ENCODE results near the gene THOC5. TPM values are rescaled to one million over a fixed set of nuclear protein-coding genes. Genes with fewer than 3 reads are reported as not detected.

THOC5 gene
- total RNA-seq, 1 experiment from 2014 or later, result 80.6 TPM

- no TSS peak for BruUV-seq (replicated peaks)
- TF ChIP-seq CTCF (IDR thresholded peaks at IDR 0.05 in 2 of 3, conservative IDR thresholded peaks at IDR 0.05 in 1 of 3; ENCODE audit: borderline replicate concordance in 1 of 3, insufficient read depth in 1 of 3, low read depth in 2 of 3, low read length in 2 of 3) (peak; percentile 60 to 97 (median 96); a peak in 5 of 6 replicates), POLR2A (IDR thresholded peaks at IDR 0.05; ENCODE audit: borderline replicate concordance, extremely low read depth, insufficient read depth, insufficient read length) (no peak), EZH2phosphoT487 (IDR thresholded peaks at IDR 0.05; ENCODE audit: borderline replicate concordance) (no peak), CBX3 (IDR thresholded peaks at IDR 0.05; ENCODE audit: low read depth) (no peak; the same call in 1 of the 2 replicates), ZBTB33 (IDR thresholded peaks at IDR 0.05; ENCODE audit: extremely low read depth, insufficient replicate concordance, low read length) (no peak), FOSL1 (IDR thresholded peaks at IDR 0.05; ENCODE audit: low read depth) (no peak), ELF1 (IDR thresholded peaks at IDR 0.05; ENCODE audit: borderline replicate concordance, low read depth) (peak; percentile 46; the same call in 1 of the 2 replicates), ZNF274 (IDR thresholded peaks at IDR 0.05; ENCODE audit: low read depth, low read length) (no peak), MAX (IDR thresholded peaks at IDR 0.05) (peak; percentile 46; the same call in 1 of the 2 replicates), ZFX (IDR thresholded peaks at IDR 0.05) (no peak), CEBPB (IDR thresholded peaks at IDR 0.05; ENCODE audit: low read depth) (no peak), JUND (IDR thresholded peaks at IDR 0.05) (no peak), RAD21 (IDR thresholded peaks at IDR 0.05; ENCODE audit: low read depth) (peak; percentile 60), POLR2AphosphoS5 (IDR thresholded peaks at IDR 0.05; ENCODE audit: low read depth, low read length) (0 out of 2 replicates have a peak, but pooled peaks have one; percentile 24), SP1 (IDR thresholded peaks at IDR 0.05; ENCODE audit: low read depth) (no peak), EZH2 (IDR thresholded peaks at IDR 0.05) (no peak), ATF3 (IDR thresholded peaks at IDR 0.05) (no peak), SRF (IDR thresholded peaks at IDR 0.05; ENCODE audit: low read depth) (no peak), TCF7L2 (IDR thresholded peaks at IDR 0.05; ENCODE audit: borderline replicate concordance, extremely low read depth, insufficient read depth, insufficient read length) (peak; percentile 41), EGR1 (IDR thresholded peaks at IDR 0.05; ENCODE audit: low read depth) (no peak), SIN3A (IDR thresholded peaks at IDR 0.05; ENCODE audit: low read depth) (0 out of 2 replicates have a peak, but pooled peaks have one; percentile 20), YY1 (IDR thresholded peaks at IDR 0.05; ENCODE audit: extremely low read depth, insufficient replicate concordance, low read depth, low read length) (no peak)
Observed at GRCh38 chr22:29470159-29470855, 83.2 kb downstream of the THOC5 start.

More at GRCh38 chr22:29470159-29470855, 83.2 kb downstream of the THOC5 start:
- DNase-seq (ENCODE audit: low read depth, low spot score) (peak; percentile 62), ATAC-seq (peak; percentile 94)
- RAD21 ChIA-PET (ENCODE audit: low non-redundant PET in 1 of 2, low total read pairs in 2 of 2, uncharacterized antibody in 2 of 2, unreplicated experiment in 2 of 2), result no interaction called here
- H3K9ac ChIP-seq (ENCODE audit: low read length), result peak overlapping the region; percentile 55
- no peaks in the 10 kb centered on the region for H4K20me1 ChIP-seq (ENCODE audit: insufficient read depth)
- H3K9me2 ChIP-seq (ENCODE audit: insufficient read depth), result no peaks in the 10 kb centered on the region
- intact Hi-C loops (cut with micrococcal nuclease), result no loop called here
- no peaks in the 10 kb centered on the region for H3K79me2 ChIP-seq (ENCODE audit: insufficient read depth, low read length)
- peak overlapping the region; percentile 72 for H2AFZ ChIP-seq (ENCODE audit: low read depth, low read length, poor library complexity, severe bottlenecking)
- H3K4me2 ChIP-seq (ENCODE audit: low read length), result peak overlapping the region; percentile 97
- peak overlapping the region; percentile 28; the same call in 1 of the 2 replicates for H3K27ac ChIP-seq (ENCODE audit: low read depth, low read length)
- H3K9me3 ChIP-seq (ENCODE audit: control insufficient read depth in 1 of 2, insufficient read depth in 1 of 2, low read depth in 1 of 2, low read length in 2 of 2), result no peaks in the 10 kb centered on the region
- POLR2A ChIA-PET, result no interaction called here
- H3K4me1 ChIP-seq (ENCODE audit: control insufficient read depth in 1 of 2, insufficient read depth in 2 of 2, low read length in 2 of 2), result peaks cover 12 to 25% of the 10 kb centered on the region in 2 experiments
- no peaks in the 10 kb centered on the region for H3K27me3 ChIP-seq (ENCODE audit: insufficient read depth, low read length)
- CTCF ChIA-PET, result interaction anchor here (0.8 to 1.8 kb wide), 6 partner anchors 10 to 27 kb away, joined by 3 to 14 read pairs (median 4); no protein-coding TSS in a partner anchor
- H3K4me3 ChIP-seq (replicated peaks in 1 of 2; ENCODE audit: low read depth in 1 of 2, low read length in 2 of 2), result peak overlapping the region; percentile 45 to 62
- no peaks in the 10 kb centered on the region for H3K36me3 ChIP-seq (ENCODE audit: control insufficient read depth in 1 of 2, insufficient read depth in 2 of 2, low read length in 2 of 2)

Measured in HCT116 (cell line).